ENCODE measurements around the gene CLASRP.

The CLASRP gene

GRCh38 chr19:45005787-45006186 is 33.1 kb upstream of the CLASRP start:
- no peak for TF ChIP-seq CTCF (IDR thresholded peaks at IDR 0.05; ENCODE audit: unreplicated experiment in 3 of 3)
- Mint-ChIP-seq H3K27ac (no peak overlapping the region), H3K4me1 (peaks cover 6% of the 10 kb centered on the region), H3K36me3 (ENCODE audit: low read depth) (peaks cover 11% of the 10 kb centered on the region), H3K4me3 (no peak overlapping the region), H3K9me3 (no peaks in the 10 kb centered on the region), H3K27me3 (ENCODE audit: low read depth) (no peaks in the 10 kb centered on the region)

- H3K36me3 Mint-ChIP-seq (ENCODE audit: low read depth) = peaks cover 10% of the 10 kb centered on the region
- TF ChIP-seq CTCF (IDR thresholded peaks at IDR 0.05; ENCODE audit: unreplicated experiment in 3 of 3) = no peak
- no peak overlapping the region for H3K4me3 Mint-ChIP-seq
- no peaks in the 10 kb centered on the region for H3K9me3 Mint-ChIP-seq
- no peak overlapping the region for H3K27ac Mint-ChIP-seq
- no peaks in the 10 kb centered on the region for H3K27me3 Mint-ChIP-seq (ENCODE audit: low read depth)
- H3K4me1 Mint-ChIP-seq = no peaks in the 10 kb centered on the region
Measured at GRCh38 chr19:45008552-45008951, 30.3 kb upstream of the CLASRP start.

GRCh38 chr19:45009625-45010255 is 29.1 kb upstream of the CLASRP start:
- H3K4me3 Mint-ChIP-seq = no peak overlapping the region
- no peaks in the 10 kb centered on the region for H3K9me3 Mint-ChIP-seq
- H3K27me3 Mint-ChIP-seq (ENCODE audit: low read depth) = no peaks in the 10 kb centered on the region
- no peak overlapping the region for H3K27ac Mint-ChIP-seq
- no peak for TF ChIP-seq CTCF (IDR thresholded peaks at IDR 0.05; ENCODE audit: unreplicated experiment in 3 of 3)
- peaks cover 10% of the 10 kb centered on the region for H3K36me3 Mint-ChIP-seq (ENCODE audit: low read depth)
- H3K4me1 Mint-ChIP-seq = no peaks in the 10 kb centered on the region

- H3K9me3 Mint-ChIP-seq = no peaks in the 10 kb centered on the region
- no peak overlapping the region for H3K27ac Mint-ChIP-seq
- no peaks in the 10 kb centered on the region for H3K27me3 Mint-ChIP-seq (ENCODE audit: low read depth)
- H3K4me1 Mint-ChIP-seq = no peaks in the 10 kb centered on the region
- peaks cover 10% of the 10 kb centered on the region for H3K36me3 Mint-ChIP-seq (ENCODE audit: low read depth)
- no peak for TF ChIP-seq CTCF (IDR thresholded peaks at IDR 0.05; ENCODE audit: unreplicated experiment in 3 of 3)
- H3K4me3 Mint-ChIP-seq = no peak overlapping the region
Measured at GRCh38 chr19:45010306-45010705, 28.5 kb upstream of the CLASRP start.

- H3K4me1 Mint-ChIP-seq = peaks cover 9% of the 10 kb centered on the region
- no peaks in the 10 kb centered on the region for H3K9me3 Mint-ChIP-seq
- peaks cover 5% of the 10 kb centered on the region for H3K36me3 Mint-ChIP-seq (ENCODE audit: low read depth)
- H3K4me3 Mint-ChIP-seq = no peak overlapping the region
- TF ChIP-seq CTCF (IDR thresholded peaks at IDR 0.05; ENCODE audit: unreplicated experiment in 3 of 3) = no peak
- no peak overlapping the region for H3K27ac Mint-ChIP-seq
- H3K27me3 Mint-ChIP-seq (ENCODE audit: low read depth) = no peaks in the 10 kb centered on the region
Measured at GRCh38 chr19:45011959-45012358, 26.9 kb upstream of the CLASRP start.
